K562 (cell line): ENCODE measurements around the gene ITGA3. TPM values are rescaled to one million over a fixed set of nuclear protein-coding genes. Genes with fewer than 3 reads are reported as not detected.

ENCODE experiments used
- CAMTA2 ChIP-seq: fragments of 250-450 bp; sonication (Bioruptor Pico); conservative IDR thresholded peaks from 2 replicates; pipeline ENCODE4 v1.5.1; 2022
- CBFA2T3 ChIP-seq: fragments of 450-650 bp; IDR thresholded peaks from 2 replicates; pipeline ENCODE4 v1.6.1; 2017
- CCAR2 ChIP-seq: fragments of 200-400 bp; formaldehyde crosslinking; IDR thresholded peaks from 2 replicates; pipeline ENCODE4 v1.6.1; 2017; ENCODE audit warnings: mild to moderate bottlenecking, low read depth, low read length
- CEBPB ChIP-seq: fragments of 450-650 bp; IDR thresholded peaks from 2 replicates; pipeline ENCODE4 v1.6.1; 2016; ENCODE audit warnings: missing genetic modification characterization, missing compliant biosample characterization
- CHD1 ChIP-seq: fragments of 200-600 bp; sonication (generic); IDR thresholded peaks from one replicate; pipeline ENCODE4 v1.6.1; 2012; ENCODE audit warnings: mild to moderate bottlenecking, moderate library complexity, low read length, inconsistent platforms
- CHD2 ChIP-seq: IDR thresholded peaks from 2 replicates; pipeline ENCODE4 v1.6.1; 2011; ENCODE audit warnings: low read depth, low read length
- DIDO1 ChIP-seq: fragments of 450-650 bp; IDR thresholded peaks from 2 replicates; pipeline ENCODE4 v1.6.1; 2016; ENCODE audit warnings: low read depth, missing biosample characterization, missing genetic modification characterization
- DLX4 ChIP-seq: fragments of 250-450 bp; sonication (Bioruptor Pico); IDR thresholded peaks from 2 replicates; pipeline ENCODE4 v1.6.1; 2021; ENCODE audit warnings: mild to moderate bottlenecking
- E4F1 ChIP-seq: fragments of 250-450 bp; sonication (Bioruptor Pico); IDR thresholded peaks from 2 replicates; pipeline ENCODE4 v1.5.0; 2021; ENCODE audit warnings: mild to moderate bottlenecking, borderline replicate concordance
- ERF ChIP-seq: fragments of 450-650 bp; formaldehyde crosslinking; IDR thresholded peaks from 2 replicates; pipeline ENCODE4 v1.4.0; 2020; ENCODE audit warnings: mild to moderate bottlenecking, mixed read lengths
- FOXJ2 ChIP-seq: fragments of 200-800 bp; sonication (Bioruptor generic); IDR thresholded peaks from 2 replicates; pipeline ENCODE4 v1.6.1; 2016; ENCODE audit warnings: missing genetic modification characterization, missing compliant biosample characterization
- HCFC1 ChIP-seq: IDR thresholded peaks from 2 replicates; pipeline ENCODE4 v1.6.1; 2012; ENCODE audit warnings: low read depth, low read length, improper control_type of control experiment
- HOXB6 ChIP-seq: fragments of 250-450 bp; sonication (Bioruptor Pico); IDR thresholded peaks from 2 replicates; pipeline ENCODE4 v1.5.1; 2022; ENCODE audit warnings: mild to moderate bottlenecking, borderline replicate concordance
- KHSRP ChIP-seq: fragments of 450-650 bp; IDR thresholded peaks from 2 replicates; pipeline ENCODE4 v1.6.1; 2017
- MEF2A ChIP-seq: IDR thresholded peaks from 2 replicates; pipeline ENCODE4 v1.6.1; 2011; ENCODE audit warnings: low read depth, mild to moderate bottlenecking, low read length, moderate library complexity; ENCODE audit not compliant: control insufficient read depth
- NCOA4 ChIP-seq: fragments of 450-650 bp; IDR thresholded peaks from 2 replicates; pipeline ENCODE4 v1.6.1; 2018; ENCODE audit warnings: mild to moderate bottlenecking; ENCODE audit not compliant: partially characterized antibody
- NEUROD1 ChIP-seq: fragments of 150-350 bp; IDR thresholded peaks from 2 replicates; pipeline ENCODE4 v1.6.1; 2014; ENCODE audit warnings: borderline replicate concordance, low read length, low read depth; ENCODE audit not compliant: partially characterized antibody
- NFIX ChIP-seq: fragments of 250-450 bp; sonication (Bioruptor Pico); IDR thresholded peaks from 2 replicates; pipeline ENCODE4 v1.4.0; 2020; ENCODE audit warnings: low read depth, mild to moderate bottlenecking, moderate library complexity
- RAD51 ChIP-seq: fragments of 450-650 bp; IDR thresholded peaks from 2 replicates; pipeline ENCODE4 v1.7.1; 2016; ENCODE audit warnings: low read depth, mild to moderate bottlenecking, borderline replicate concordance
- RBM22 ChIP-seq: fragments of 200-400 bp; formaldehyde crosslinking; IDR thresholded peaks from 2 replicates; pipeline ENCODE4 v1.6.1; 2018; ENCODE audit warnings: low read length, low read depth; ENCODE audit not compliant: poor library complexity, severe bottlenecking
- RCOR1 ChIP-seq, 2 experiments: IDR thresholded peaks; 2 replicates each; pipeline ENCODE4 v1.6.1; 2012; ENCODE audit warnings: low read depth in 2 of 2, low read length in 2 of 2, borderline replicate concordance in 1 of 2, improper control_type of control experiment in 1 of 2
- RFX1 ChIP-seq: fragments of 450-650 bp; IDR thresholded peaks from 2 replicates; pipeline ENCODE4 v1.6.1; 2016; ENCODE audit warnings: mild to moderate bottlenecking, moderate library complexity
- ZBTB34 ChIP-seq: fragments of 250-450 bp; sonication (Bioruptor Pico); IDR thresholded peaks from 2 replicates; pipeline ENCODE4 v1.8.0; 2021; ENCODE audit warnings: mild to moderate bottlenecking, moderate library complexity
- ZNF232 ChIP-seq: sonication (generic); formaldehyde crosslinking; IDR thresholded peaks from 2 replicates; pipeline ENCODE4 v1.8.0; 2022; ENCODE audit warnings: mild to moderate bottlenecking, missing genetic modification reagents
- ZNF76 ChIP-seq: fragments of 250-450 bp; sonication (Bioruptor Pico); IDR thresholded peaks from 2 replicates; pipeline ENCODE4 v1.4.0; 2020; ENCODE audit warnings: mild to moderate bottlenecking, moderate library complexity, borderline replicate concordance
- ZNF764 ChIP-seq: fragments of 250-450 bp; sonication (Bioruptor Pico); IDR thresholded peaks from 2 replicates; pipeline ENCODE4 v1.4.0; 2020; ENCODE audit warnings: low read depth, mild to moderate bottlenecking, moderate library complexity
- ZSCAN29 ChIP-seq: fragments of 450-650 bp; IDR thresholded peaks from 2 replicates; pipeline ENCODE4 v1.6.1; 2017
- polyA plus RNA-seq, 8 experiments: library from polyadenylated mRNA; depleted of rRNA in 4 of 8; stranded (reverse) in 5 of 8; unstranded in 3 of 8; fragments of >200 nt; fragmentation: Nextera tagmentation in 2 of 8; fragmentation: Illumina TruSeq in 1 of 8; extraction: Ambion mirVana in 2 of 8; extraction: Trizol in 1 of 8; gene quantifications; 2 replicates each; pipeline versions ENCODE4 v1.2.1 to v1.2.3, GENCODE V29; 2011 to 2014; ENCODE audit warnings: inconsistent platforms in 1 of 8, missing spikeins in 1 of 8
- total RNA-seq, 7 experiments: library from RNA; depleted of rRNA in 6 of 7; stranded (reverse); fragments of >200 nt in 6 of 7; fragmentation: Illumina TruSeq in 2 of 7; extraction: Trizol in 2 of 7; gene quantifications; 2 replicates each; pipeline versions ENCODE4 v1.2.1 to v1.2.3, GENCODE V29; 2011 to 2021; ENCODE audit warnings: low replicate concordance in 1 of 7

Gene ITGA3
- total and polyA plus RNA-seq, 9 of the 15 experiments (the other 6 are each of a cell fraction or from before 2014, with no cell fraction given): 0.03 to 0.75 (median 0.14) TPM; not detected in 2

GRCh38 chr17:50117202-50118051 lies 61.5 kb downstream of the ITGA3 start (continued):
- TF ChIP-seq KHSRP: no peak
- TF ChIP-seq MEF2A: no peak
- no peak for TF ChIP-seq CEBPB (tag)
- no peak for TF ChIP-seq E4F1 (CRISPR knock-in tag)
- no peak for TF ChIP-seq ZNF232 (CRISPR knock-in tag)
- no peak for TF ChIP-seq CHD1
- no peak for TF ChIP-seq ZBTB34 (CRISPR knock-in tag)
- no peak for TF ChIP-seq RAD51
- no peak for TF ChIP-seq ZSCAN29
- TF ChIP-seq CBFA2T3: no peak
- TF ChIP-seq CCAR2: no peak
- TF ChIP-seq ERF: no peak
- TF ChIP-seq CAMTA2 (CRISPR knock-in tag): no peak
- TF ChIP-seq FOXJ2 (tag): no peak
- no peak for TF ChIP-seq NFIX (CRISPR knock-in tag)
- TF ChIP-seq HOXB6: no peak
- no peak for TF ChIP-seq RBM22
- no peak for TF ChIP-seq DLX4 (CRISPR knock-in tag)
- no peak for TF ChIP-seq HCFC1
- no peak for TF ChIP-seq ZNF76 (CRISPR knock-in tag)
- TF ChIP-seq NCOA4: no peak
- TF ChIP-seq DIDO1 (tag): no peak
- TF ChIP-seq RCOR1 (IDR thresholded peaks at IDR 0.05; ENCODE audit: borderline replicate concordance in 1 of 2, low read depth in 2 of 2, low read length in 2 of 2): 0 out of 4 replicates have a peak, but pooled peaks of 1 of the 2 experiments have one; percentile 27
- no peak for TF ChIP-seq NEUROD1
- peak; percentile 87 for TF ChIP-seq ZNF764 (CRISPR knock-in tag)
- no peak for TF ChIP-seq RFX1
- no peak for TF ChIP-seq CHD2
